GM23248 (cell line): ENCODE measurements around the gene KRT2. TPM values are rescaled to one million over a fixed set of nuclear protein-coding genes. Genes with fewer than 3 reads are reported as not detected.

Experiments used
- DNase-seq: peaks from one replicate; pipeline ENCODE4 v3.0.0-alpha.2; 2015
- H2AFZ ChIP-seq: fragments of 200-600 bp; sonication (generic); 2 replicates; pipeline ENCODE4 v1.6.1; 2016; ENCODE audit warnings: antibody characterized with exemption
- H3F3A ChIP-seq: fragments of 200-600 bp; sonication (generic); 2 replicates; pipeline ENCODE4 v1.6.1; 2016; ENCODE audit warnings: mild to moderate bottlenecking, antibody characterized with exemption, mixed run types; ENCODE audit not compliant: insufficient read depth
- H3K27ac ChIP-seq: fragments of 200-600 bp; sonication (generic); 2 replicates; pipeline ENCODE4 v1.5.1; 2016; ENCODE audit warnings: mild to moderate bottlenecking
- H3K27me3 ChIP-seq: fragments of 200-600 bp; sonication (generic); replicated peaks from 2 replicates; pipeline ENCODE4 v1.6.1; 2016; ENCODE audit warnings: mild to moderate bottlenecking; ENCODE audit not compliant: insufficient read depth
- H3K36me3 ChIP-seq: fragments of 200-600 bp; sonication (generic); 2 replicates; pipeline ENCODE4 v1.6.1; 2016; ENCODE audit warnings: low read depth, mild to moderate bottlenecking
- H3K4me1 ChIP-seq: fragments of 200-600 bp; sonication (generic); 2 replicates; pipeline ENCODE4 v1.6.1; 2016; ENCODE audit warnings: mild to moderate bottlenecking; ENCODE audit not compliant: insufficient read depth
- H3K4me2 ChIP-seq: fragments of 200-600 bp; sonication (generic); one replicate; pipeline ENCODE4 v1.6.1; 2016; ENCODE audit warnings: mild to moderate bottlenecking; ENCODE audit not compliant: unreplicated experiment
- H3K4me3 ChIP-seq: fragments of 200-600 bp; sonication (generic); 2 replicates; pipeline ENCODE4 v1.5.1; 2016; ENCODE audit warnings: mild to moderate bottlenecking
- H3K79me2 ChIP-seq: fragments of 200-600 bp; sonication (generic); 2 replicates; pipeline ENCODE4 v1.6.1; 2016; ENCODE audit warnings: mild to moderate bottlenecking; ENCODE audit not compliant: insufficient read depth
- H3K9ac ChIP-seq: fragments of 200-600 bp; sonication (generic); 2 replicates; pipeline ENCODE4 v1.6.1; 2016; ENCODE audit warnings: mild to moderate bottlenecking
- H3K9me2 ChIP-seq: fragments of 200-600 bp; sonication (generic); 2 replicates; pipeline ENCODE4 v1.6.1; 2016; ENCODE audit warnings: mixed run types, mild to moderate bottlenecking, moderate library complexity; ENCODE audit not compliant: insufficient read depth
- H3K9me3 ChIP-seq: fragments of 200-600 bp; sonication (generic); one replicate; pipeline ENCODE4 v1.6.1; 2017; ENCODE audit warnings: low read depth
- H4K20me1 ChIP-seq: fragments of 200-600 bp; sonication (generic); 2 replicates; pipeline ENCODE4 v1.6.0; 2016; ENCODE audit not compliant: insufficient read depth
- EZH2 ChIP-seq: fragments of 200-600 bp; sonication (generic); IDR thresholded peaks from 2 replicates; pipeline ENCODE4 v1.6.1; 2018; ENCODE audit warnings: antibody characterized with exemption, mild to moderate bottlenecking; ENCODE audit not compliant: insufficient read depth, poor library complexity, severe bottlenecking
- EZH2phosphoT487 ChIP-seq: fragments of 200-600 bp; sonication (generic); IDR thresholded peaks from 2 replicates; pipeline ENCODE4 v1.6.1; 2018; ENCODE audit warnings: antibody characterized with exemption, moderate library complexity, mild to moderate bottlenecking, low read depth; ENCODE audit not compliant: insufficient read depth
- WGBS, 2 experiments: methylation state at CpG; one replicate each; pipeline ENCODE4 v1.1.6; 2015 to 2017; ENCODE audit warnings: low lambda C conversion rate in 2 of 2, low coverage in 1 of 2; ENCODE audit errors: missing lambda C conversion rate in 2 of 2; 5-methylcytosine and 5-hydroxymethylcytosine counted together
- in situ Hi-C: fragments of 300-500 bp; cut with MboI; formaldehyde crosslinking; loops from 2 replicates; pipeline ENCODE4 v1.15.0; 2020
- polyA plus RNA-seq: library from polyadenylated mRNA; unstranded; fragments of >200 nt; fragmentation: Nextera tagmentation; extraction: Ambion mirVana; gene quantifications from 2 replicates; pipeline ENCODE4 v1.2.1, GENCODE V29; 2016
- total RNA-seq: library from RNA; depleted of rRNA; stranded (reverse); fragments of >200 nt; shearing (Covaris generic); gene quantifications from 2 replicates; pipeline ENCODE4 v1.2.3, GENCODE V29; 2014

The KRT2 gene
- total and polyA plus RNA-seq, 2 experiments from 2014 or later, result not detected

GRCh38 chr12:52630008-52630500, 22.0 kb downstream of the KRT2 start:
- H4K20me1 ChIP-seq, result no peaks in the 10 kb centered on the region
- H3K9me3 ChIP-seq, result no peaks in the 10 kb centered on the region
- no peak overlapping the region for H3K4me3 ChIP-seq
- H3K27ac ChIP-seq, result no peak overlapping the region
- no peaks in the 10 kb centered on the region for H3F3A ChIP-seq
- no peaks in the 10 kb centered on the region for H3K4me1 ChIP-seq
- WGBS, 2 experiments, result 43 to 44% methylated on average over 7 of the region's 7 CpGs
- DNase-seq, result no peak
- H3K79me2 ChIP-seq, result no peaks in the 10 kb centered on the region
- peaks cover 59% of the 10 kb centered on the region for H3K27me3 ChIP-seq
- no peaks in the 10 kb centered on the region for H3K36me3 ChIP-seq
- in situ Hi-C loops, result no loop called here
- H3K4me2 ChIP-seq, result no peak overlapping the region
- TF ChIP-seq EZH2, result no peak
- no peak for TF ChIP-seq EZH2phosphoT487
- H2AFZ ChIP-seq, result no peak overlapping the region
- H3K9me2 ChIP-seq, result no peaks in the 10 kb centered on the region
- no peak overlapping the region for H3K9ac ChIP-seq

- Histone ChIP-seq H3K4me3 (no peak overlapping the region), H3F3A (no peaks in the 10 kb centered on the region), H3K4me1 (no peaks in the 10 kb centered on the region), H2AFZ (no peak overlapping the region), H3K79me2 (no peaks in the 10 kb centered on the region), H3K4me2 (no peak overlapping the region), H3K9me2 (no peaks in the 10 kb centered on the region), H3K9ac (no peak overlapping the region), H3K9me3 (no peaks in the 10 kb centered on the region), H3K27ac (no peak overlapping the region), H3K36me3 (no peaks in the 10 kb centered on the region), H4K20me1 (no peaks in the 10 kb centered on the region), H3K27me3 (peaks cover 65% of the 10 kb centered on the region)
- no peak for TF ChIP-seq EZH2phosphoT487
- TF ChIP-seq EZH2, result no peak
- in situ Hi-C loops, result no loop called here
- DNase-seq, result no peak
- 62 to 69% methylated on average over 10 to 12 of the region's 12 CpGs for WGBS, 2 experiments
Measured at GRCh38 chr12:52629281-52630007, 22.6 kb downstream of the KRT2 start.

GRCh38 chr12:52628841-52629240, 23.2 kb downstream of the KRT2 start:
- in situ Hi-C loops, result no loop called here
- Histone ChIP-seq H4K20me1 (no peaks in the 10 kb centered on the region), H3K4me3 (no peak overlapping the region), H3K9ac (no peak overlapping the region), H3K9me2 (no peaks in the 10 kb centered on the region), H3K79me2 (no peaks in the 10 kb centered on the region), H3K27ac (no peak overlapping the region), H3K4me2 (no peak overlapping the region), H3F3A (no peaks in the 10 kb centered on the region), H3K9me3 (no peaks in the 10 kb centered on the region), H3K27me3 (peaks cover 67% of the 10 kb centered on the region), H3K36me3 (no peaks in the 10 kb centered on the region), H3K4me1 (no peaks in the 10 kb centered on the region), H2AFZ (no peak overlapping the region)
- no peak for DNase-seq
- TF ChIP-seq EZH2 (no peak), EZH2phosphoT487 (no peak)
- 35 to 45% methylated on average over 2 of the region's 2 CpGs for WGBS, 2 experiments

GRCh38 chr12:52628111-52628507, 23.9 kb downstream of the KRT2 start:
- Histone ChIP-seq H3K27me3 (peaks cover 64% of the 10 kb centered on the region), H3K36me3 (no peaks in the 10 kb centered on the region), H3K4me2 (no peak overlapping the region), H3K9me2 (no peaks in the 10 kb centered on the region), H3K79me2 (no peaks in the 10 kb centered on the region), H3K27ac (no peak overlapping the region), H3K9ac (no peak overlapping the region), H4K20me1 (no peaks in the 10 kb centered on the region), H2AFZ (no peak overlapping the region), H3K9me3 (peaks cover 2% of the 10 kb centered on the region), H3F3A (no peaks in the 10 kb centered on the region), H3K4me1 (no peaks in the 10 kb centered on the region), H3K4me3 (no peak overlapping the region)
- TF ChIP-seq EZH2phosphoT487 (no peak), EZH2 (no peak)
- in situ Hi-C loops, result no loop called here
- no peak for DNase-seq
- 22 to 26% methylated on average over 4 of the region's 4 CpGs for WGBS, 2 experiments
